GM12892 (cell line): ENCODE results near the gene CFDP1.

Source experiments
- POLR2A ChIP-seq: IDR thresholded peaks from 2 replicates; pipeline ENCODE4 v1.6.1; 2011; ENCODE audit warnings: low read depth, low read length, control low read depth
- POLR2AphosphoS5 ChIP-seq: IDR thresholded peaks from 2 replicates; pipeline ENCODE4 v1.6.1; 2011; ENCODE audit warnings: low read depth, low read length, control low read depth
- TAF1 ChIP-seq: IDR thresholded peaks from 2 replicates; pipeline ENCODE4 v1.6.1; 2011; ENCODE audit warnings: low read depth, mild to moderate bottlenecking, control low read depth, low read length, borderline replicate concordance

- TF ChIP-seq POLR2AphosphoS5 = no peak
- TF ChIP-seq POLR2A = no peak
- TF ChIP-seq TAF1 = no peak
Observed at GRCh38 chr16:75455677-75456076, 22.4 kb upstream of the CFDP1 start.
